Suprapubic skin (tissue), 3 donors: Measurements from ENCODE around the gene ADCY5.

ENCODE experiments used
- POLR2A ChIP-seq, 2 donors: fragments of 450-650 bp; IDR thresholded peaks; one replicate each; pipeline ENCODE4 v1.6.1; 2017; ENCODE audit warnings: antibody characterized with exemption in 2 of 2, mild to moderate bottlenecking in 2 of 2, moderate library complexity in 2 of 2
- TF ChIP-seq, protein P1 (sequence below), 2 donors: fragments of 200-600 bp in 1 of 2; fragments of 450-650 bp in 1 of 2; sonication (generic) in 1 of 2; IDR thresholded peaks; one replicate each; pipeline ENCODE4 v1.5.1; 2016 to 2019; ENCODE audit warnings: antibody characterized with exemption in 2 of 2, mild to moderate bottlenecking in 1 of 2, moderate library complexity in 1 of 2

DNA sequence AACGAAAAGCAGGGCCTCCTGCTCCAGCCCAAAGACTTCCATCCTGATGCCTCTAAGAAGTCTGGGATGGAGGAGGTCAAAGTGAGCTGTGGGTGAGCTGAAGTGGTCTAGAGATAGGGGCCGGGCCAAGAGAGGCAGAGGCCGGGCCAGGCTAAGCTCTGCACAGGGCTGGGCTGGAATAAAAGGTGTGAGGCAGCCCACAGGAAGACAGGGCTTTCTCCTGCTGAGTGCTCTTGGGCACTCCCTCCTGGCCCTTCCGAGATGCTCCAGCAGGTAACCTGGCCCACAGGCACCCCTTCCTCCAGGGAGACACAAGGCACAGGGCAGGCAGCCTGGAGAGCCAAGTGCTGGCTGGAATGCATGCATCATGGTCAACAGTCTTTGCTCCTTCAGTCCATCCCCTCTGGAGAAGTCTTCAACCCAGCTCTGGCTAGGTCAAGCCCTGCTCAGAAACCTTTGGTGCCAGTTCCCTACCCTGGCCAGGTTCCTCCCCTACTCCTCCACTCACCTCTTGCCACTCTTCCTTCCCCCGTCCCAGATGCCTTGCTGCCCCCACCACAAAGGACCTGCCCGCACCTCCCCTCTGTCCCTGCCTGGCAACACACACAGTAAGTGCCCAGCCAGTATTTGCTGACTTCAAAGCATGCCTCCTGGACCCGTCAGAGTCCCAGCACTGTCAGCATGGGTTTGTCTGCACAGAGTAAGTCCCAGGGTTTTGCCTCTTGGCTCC lies 153.6 kb downstream of the ADCY5 start:
- TF ChIP-seq, protein P1, sequence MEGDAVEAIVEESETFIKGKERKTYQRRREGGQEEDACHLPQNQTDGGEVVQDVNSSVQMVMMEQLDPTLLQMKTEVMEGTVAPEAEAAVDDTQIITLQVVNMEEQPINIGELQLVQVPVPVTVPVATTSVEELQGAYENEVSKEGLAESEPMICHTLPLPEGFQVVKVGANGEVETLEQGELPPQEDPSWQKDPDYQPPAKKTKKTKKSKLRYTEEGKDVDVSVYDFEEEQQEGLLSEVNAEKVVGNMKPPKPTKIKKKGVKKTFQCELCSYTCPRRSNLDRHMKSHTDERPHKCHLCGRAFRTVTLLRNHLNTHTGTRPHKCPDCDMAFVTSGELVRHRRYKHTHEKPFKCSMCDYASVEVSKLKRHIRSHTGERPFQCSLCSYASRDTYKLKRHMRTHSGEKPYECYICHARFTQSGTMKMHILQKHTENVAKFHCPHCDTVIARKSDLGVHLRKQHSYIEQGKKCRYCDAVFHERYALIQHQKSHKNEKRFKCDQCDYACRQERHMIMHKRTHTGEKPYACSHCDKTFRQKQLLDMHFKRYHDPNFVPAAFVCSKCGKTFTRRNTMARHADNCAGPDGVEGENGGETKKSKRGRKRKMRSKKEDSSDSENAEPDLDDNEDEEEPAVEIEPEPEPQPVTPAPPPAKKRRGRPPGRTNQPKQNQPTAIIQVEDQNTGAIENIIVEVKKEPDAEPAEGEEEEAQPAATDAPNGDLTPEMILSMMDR (IDR thresholded peaks at IDR 0.05): no peak
- TF ChIP-seq POLR2A (IDR thresholded peaks at IDR 0.05): no peak
